HepG2 (cell line): ENCODE data around the gene NXN. TPM values are rescaled to one million over a fixed set of nuclear protein-coding genes. Genes with fewer than 3 reads are reported as not detected.
A peak's percentile ranks its signal among the peaks of the same experiment; 100 is the strongest.

Source experiments
- ATAC-seq: fragments of 200-7000 bp; cut with Tn5 transposase; 3 replicates; pipeline ENCODE4 v1.9.1; 2020; ENCODE audit warnings: mild to moderate bottlenecking, moderate library complexity
- Bru-seq: library from RNA; stranded (reverse); fragments of 400-500 nt; gene quantifications from one replicate; lab custom pipeline; 2021; lab: Mats Ljungman, UMichigan
- BruChase-seq, 2 experiments: library from RNA; stranded (reverse); fragments of 400-500 nt; gene quantifications; one replicate each; lab custom pipeline; 2021; lab: Mats Ljungman, UMichigan
- BruUV-seq: library from RNA; stranded (reverse); fragments of 400-500 nt; replicated peaks from 2 replicates; lab custom pipeline; 2021; lab: Mats Ljungman, UMichigan
- CTCF ChIA-PET: fragments of 300-600 bp; formaldehyde crosslinking; extraction: SDS; loops from one replicate; lab custom pipeline; 2021; ENCODE audit warnings: low total read pairs, inconsistent platforms, low intra/inter-chr PET ratio; lab: Yijun Ruan, JAX
- POLR2A ChIA-PET: fragments of 350-600 bp; sonication (Branson Sonifier 250); formaldehyde crosslinking; loops from one replicate; lab custom pipeline; 2020; ENCODE audit warnings: antibody characterized with exemption, inconsistent platforms; lab: Yijun Ruan, JAX
- DNase-seq: peaks from one replicate; pipeline ENCODE4 v3.0.0-alpha.2; 2015; ENCODE audit warnings: low spot score
- FAIRE-seq: peaks from 3 replicates; lab custom pipeline; 2011; peaks lifted over from hg19 to GRCh38; lab: Jason Lieb, UNC
- H2AFZ ChIP-seq: one replicate; pipeline ENCODE4 v1.6.1; 2011; ENCODE audit warnings: low read length, inconsistent platforms
- H3K27ac ChIP-seq: fragments of 300-600 bp; 3 replicates; pipeline ENCODE4 v1.8.0; 2011; ENCODE audit warnings: mixed run types, mild to moderate bottlenecking, mixed read lengths, low read length, inconsistent platforms; ENCODE audit not compliant: insufficient read depth; ENCODE audit errors: extremely low read length
- H3K27me3 ChIP-seq, 2 experiments: fragments of 200-600 bp in 1 of 2; 2 replicates in 1 of 2; 3 replicates in 1 of 2; pipeline versions ENCODE4 v1.6.0 to v1.8.0; 2011; ENCODE audit warnings: low read length in 2 of 2, mild to moderate bottlenecking in 2 of 2, moderate library complexity in 2 of 2, inconsistent platforms in 1 of 2; ENCODE audit not compliant: insufficient read depth in 2 of 2, control insufficient read depth in 1 of 2
- H3K36me3 ChIP-seq, 2 experiments: fragments of 200-600 bp in 1 of 2; replicated peaks in 1 of 2; 2 replicates in 1 of 2; 3 replicates in 1 of 2; pipeline versions ENCODE4 v1.5.1 to v1.8.0; 2011; ENCODE audit warnings: low read length in 2 of 2, inconsistent platforms in 1 of 2; ENCODE audit not compliant: insufficient read depth in 2 of 2, control insufficient read depth in 1 of 2
- H3K4me1 ChIP-seq: 2 replicates; pipeline ENCODE4 v1.5.1; 2012; ENCODE audit warnings: low read length, inconsistent platforms; ENCODE audit not compliant: insufficient read depth
- H3K4me2 ChIP-seq: 2 replicates; pipeline ENCODE4 v1.6.0; 2011; ENCODE audit warnings: low read depth, low read length, inconsistent platforms
- H3K4me3 ChIP-seq, 3 experiments: fragments of 200-600 bp in 1 of 3; sonication (generic), shearing (Covaris generic) in 1 of 3; replicated peaks in 1 of 3; 2 replicates each; pipeline ENCODE4 v1.5.1; 2011 to 2016; ENCODE audit warnings: low read length in 3 of 3, inconsistent platforms in 2 of 3, low read depth in 2 of 3, mild to moderate bottlenecking in 2 of 3, control low read depth in 1 of 3, mixed read lengths in 1 of 3; ENCODE audit not compliant: insufficient read depth in 1 of 3
- H3K79me2 ChIP-seq: one replicate; pipeline ENCODE4 v1.6.1; 2011; ENCODE audit warnings: low read length, inconsistent platforms; ENCODE audit not compliant: insufficient read depth
- H3K9ac ChIP-seq: 2 replicates; pipeline ENCODE4 v1.6.0; 2011; ENCODE audit warnings: mild to moderate bottlenecking, low read depth, low read length, inconsistent platforms; ENCODE audit not compliant: insufficient read depth
- H3K9me3 ChIP-seq: 2 replicates; pipeline ENCODE4 v1.5.1; 2012; ENCODE audit warnings: mild to moderate bottlenecking, low read length
- H4K20me1 ChIP-seq: 2 replicates; pipeline ENCODE4 v1.6.0; 2011; ENCODE audit warnings: inconsistent platforms, mild to moderate bottlenecking, low read length, moderate library complexity; ENCODE audit not compliant: insufficient read depth
- HNRNPK ChIP-seq: fragments of 200-400 bp; formaldehyde crosslinking; IDR thresholded peaks from 2 replicates; pipeline ENCODE4 v1.6.1; 2018; ENCODE audit warnings: low read length, low read depth, moderate library complexity, mild to moderate bottlenecking; ENCODE audit not compliant: poor library complexity, severe bottlenecking
- SRSF9 ChIP-seq: fragments of 200-400 bp; formaldehyde crosslinking; IDR thresholded peaks from 2 replicates; pipeline ENCODE4 v1.6.1; 2018; ENCODE audit warnings: borderline replicate concordance, mild to moderate bottlenecking, low read depth, low read length; ENCODE audit not compliant: insufficient read depth, poor library complexity, severe bottlenecking
- TAF1 ChIP-seq: sonication (generic); formaldehyde crosslinking; IDR thresholded peaks from 2 replicates; pipeline ENCODE4 v1.4.0; 2020; ENCODE audit warnings: missing genetic modification reagents
- TFAP4 ChIP-seq: sonication (generic); IDR thresholded peaks from 2 replicates; pipeline ENCODE4 v1.6.1; 2016; ENCODE audit warnings: low read depth, borderline replicate concordance
- WGBS: methylation state at CpG from one replicate; pipeline ENCODE4 v1.1.6; 2017; ENCODE audit warnings: low lambda C conversion rate; 5-methylcytosine and 5-hydroxymethylcytosine counted together
- in situ Hi-C: cut with HindIII; loops from 2 replicates; pipeline ENCODE4 v1.10.0; 2017; ENCODE audit warnings: low pct_unique_long_range_greater_than_20kb; ENCODE audit not compliant: extremely low pct_ligation_motif_present
- intact Hi-C: fragments of 100-400 bp; cut with micrococcal nuclease; formaldehyde crosslinking; loops from one replicate; pipeline ENCODE4 v1.10.0; 2022; ENCODE audit not compliant: unreplicated experiment
- long read RNA-seq, 2 experiments: library from RNA in 1 of 2; library from polyadenylated mRNA in 1 of 2; stranded (forward) in 1 of 2; unstranded in 1 of 2; transcript quantifications; one replicate each; pipeline ENCODE4 v2.0.0, GENCODE V29; 2019 to 2022
- polyA minus RNA-seq, 3 experiments: library from RNA; depleted of rRNA, polyadenylated mRNA; stranded (reverse); fragments of >200 nt; gene quantifications; 2 replicates each; pipeline ENCODE4 v1.2.3, GENCODE V29; 2011; ENCODE audit warnings: low replicate concordance in 1 of 3
- polyA plus RNA-seq, 8 experiments: library from polyadenylated mRNA; depleted of rRNA in 3 of 8; stranded (reverse) in 7 of 8; unstranded in 1 of 8; fragments of >200 nt; fragmentation: Illumina TruSeq in 4 of 8; extraction: Trizol in 4 of 8; gene quantifications; 2 replicates each; pipeline versions ENCODE4 v1.2.1 to v1.2.3, GENCODE V29; 2011 to 2016; ENCODE audit warnings: low read depth in 4 of 8, missing spikeins in 1 of 8, mixed read lengths in 1 of 8; ENCODE audit not compliant: insufficient read depth in 1 of 8
- total RNA-seq, 5 experiments: library from RNA; depleted of rRNA; stranded (reverse); fragments of >200 nt; fragmentation: Illumina TruSeq; extraction: Trizol; gene quantifications; 2 replicates each; pipeline ENCODE4 v1.2.3, GENCODE V29; 2016; ENCODE audit warnings: low read depth in 1 of 5
- TF ChIP-seq, protein P1 (sequence below): sonication (generic); formaldehyde crosslinking; IDR thresholded peaks from one replicate; pipeline ENCODE4 v1.5.1; 2020; ENCODE audit warnings: mild to moderate bottlenecking, missing genetic modification reagents; ENCODE audit errors: not compliant biosample characterization

The NXN gene
- total RNA-seq (2016; rRNA removed; fragmentation: Illumina TruSeq; extraction: Trizol) (21.3 and 22.2 TPM in 2 replicates), polyA plus RNA-seq (2011; rRNA removed) (22.3 and 24.3 TPM in 2 replicates), polyA minus RNA-seq (2011; rRNA and poly(A)+ RNA removed; ENCODE audit: low replicate concordance) (9.8 and 67.1 TPM in 2 replicates), Bru-seq, nascent RNA (percentile 57 among the genes with signal in this experiment), BruChase-seq, experiment 1, labeled RNA remaining after a 6-hour chase (percentile 64 among the genes with signal in this experiment), BruChase-seq, experiment 2, labeled RNA remaining after a 2-hour chase (percentile 61 among the genes with signal in this experiment)
- total RNA-seq (2016; cell fraction: cytosol; rRNA removed; fragmentation: Illumina TruSeq; extraction: Trizol; ENCODE audit: low read depth): 13.3 and 13.9 TPM in 2 replicates
- 16.8 and 27.5 TPM in 2 replicates for total RNA-seq (2016; cell fraction: insoluble cytoplasmic fraction; rRNA removed; fragmentation: Illumina TruSeq; extraction: Trizol)
- total RNA-seq (2016; cell fraction: membrane; rRNA removed; fragmentation: Illumina TruSeq; extraction: Trizol): 21.1 and 21.3 TPM in 2 replicates
- 15.4 and 15.6 TPM in 2 replicates for total RNA-seq (2016; cell fraction: nucleus; rRNA removed; fragmentation: Illumina TruSeq; extraction: Trizol)
- 21.0 and 28.9 TPM in 2 replicates for polyA plus RNA-seq (2011; cell fraction: cytosol; rRNA removed)
- polyA plus RNA-seq (2011; cell fraction: nucleus; rRNA removed): 17.8 and 20.8 TPM in 2 replicates
- polyA plus RNA-seq (2012): 14.8 and 16.8 TPM in 2 replicates
- 11.0 and 11.8 TPM in 2 replicates for polyA plus RNA-seq (2016; cell fraction: cytosol; fragmentation: Illumina TruSeq; extraction: Trizol; ENCODE audit: low read depth)
- polyA plus RNA-seq (2016; cell fraction: insoluble cytoplasmic fraction; fragmentation: Illumina TruSeq; extraction: Trizol; ENCODE audit: low read depth): 23.0 and 33.6 TPM in 2 replicates
- polyA plus RNA-seq (2016; cell fraction: membrane; fragmentation: Illumina TruSeq; extraction: Trizol; ENCODE audit: low read depth): 21.3 and 21.9 TPM in 2 replicates
- 24.4 and 29.9 TPM in 2 replicates for polyA plus RNA-seq (2016; cell fraction: nucleus; fragmentation: Illumina TruSeq; extraction: Trizol; ENCODE audit: insufficient read depth, low read depth)
- polyA minus RNA-seq (2011; cell fraction: cytosol; rRNA and poly(A)+ RNA removed): 23.8 and 25.1 TPM in 2 replicates
- 16.8 and 18.4 TPM in 2 replicates for polyA minus RNA-seq (2011; cell fraction: nucleus; rRNA and poly(A)+ RNA removed)
- long read RNA-seq, experiment 1, partial matches to known transcripts: 2 of 13 reads
- long read RNA-seq, experiment 1, other reads (novel, unspliced or antisense): 8 of 13 reads
- long read RNA-seq, experiment 2, transcript NXN-201 (8 exons, 3,036 nt): major isoform, 54 of 106 reads
- long read RNA-seq, experiment 2, partial matches to known transcripts: 6 of 106 reads
- long read RNA-seq, experiment 2, other reads (novel, unspliced or antisense): 44 of 106 reads

DNA sequence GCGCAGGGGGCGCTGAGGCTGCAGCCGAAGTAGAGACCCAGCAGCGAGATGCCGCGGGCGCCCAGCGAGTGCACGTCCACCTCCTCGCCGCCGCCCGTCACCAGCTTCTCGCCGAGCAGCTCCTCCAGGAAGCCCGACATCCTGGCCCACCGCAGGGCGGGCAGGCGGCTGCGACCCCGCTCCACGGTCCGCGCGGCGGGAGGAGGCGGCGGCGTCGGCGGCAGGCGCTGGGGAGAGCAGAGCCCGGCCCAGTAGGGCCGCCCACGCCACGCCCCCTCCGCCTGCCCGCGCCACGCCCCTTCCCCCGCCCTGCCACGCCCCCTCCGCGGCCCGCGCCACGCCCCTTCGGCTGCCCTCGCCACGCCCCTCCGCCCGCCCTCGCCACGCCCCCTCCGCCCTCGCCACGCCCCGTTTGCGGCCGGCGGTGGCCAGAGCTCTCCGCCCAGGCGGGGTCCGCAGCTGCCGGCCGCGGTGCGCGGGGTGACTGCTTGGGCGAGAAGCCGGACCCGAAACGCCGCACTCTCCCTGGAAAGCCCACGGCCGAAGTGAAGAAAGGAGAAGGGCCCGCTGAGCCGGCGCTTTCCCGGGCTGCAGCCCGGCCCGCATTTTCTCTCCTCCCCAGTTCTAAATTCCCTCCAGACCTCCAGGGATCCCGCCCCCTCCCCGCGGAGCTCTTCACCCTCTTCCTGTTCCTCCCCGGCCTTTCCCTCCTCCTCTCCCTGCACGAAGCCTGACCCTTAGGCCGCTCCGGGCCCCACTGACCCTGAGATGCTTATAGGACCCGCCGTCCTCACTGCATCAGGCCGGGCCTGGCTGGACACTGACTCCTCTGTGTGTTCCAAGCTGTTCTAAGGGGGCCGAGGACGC is at the start of gene NXN:
TSS of gene NXN (minus strand) at position 238 of the 867 bp plus-strand sequence.
- peak; percentile 47 for DNase-seq
- H3K9me3 ChIP-seq: no peaks in the 10 kb centered on the region
- intact Hi-C loops: loop anchor here (2.0 to 5.0 kb wide), 2 partner anchors 42 to 185 kb away; no protein-coding TSS in a partner anchor
- ChIA-PET CTCF (interaction anchor here (2.2 to 2.4 kb wide), 2 partner anchors 100 to 185 kb away, joined by 10 to 13 read pairs; no protein-coding TSS in a partner anchor), POLR2A (interaction anchor here (0.7 to 3.1 kb wide), 20 partner anchors 17 to 627 kb away, joined by 3 to 27 read pairs (median 5); partner anchors contain the start of genes GEMIN4, GLOD4, MRM3 and RPH3AL)
- H4K20me1 ChIP-seq: no peaks in the 10 kb centered on the region
- H3K4me3 ChIP-seq: peak within 1 kb of the TSS; percentile 67 to 85 (median 80)
- peaks cover 36% of the 10 kb centered on the region for H3K79me2 ChIP-seq
- WGBS: under 1% methylated on average over 29 of the region's 94 CpGs
- no peaks in the 10 kb centered on the region for H3K27me3 ChIP-seq
- ATAC-seq: peak; percentile 73
- in situ Hi-C loops: loop anchor here (5.0 kb wide), 2 partner anchors 97 to 197 kb away; partner anchors contain the start of genes GLOD4 and MRM3
- H3K27ac ChIP-seq: peak within 1 kb of the TSS; percentile 71
- H3K36me3 ChIP-seq: no peaks in the 10 kb centered on the region
- peak within 1 kb of the TSS; percentile 86 for H3K4me2 ChIP-seq
- H3K9ac ChIP-seq: peak within 1 kb of the TSS; percentile 74
- peaks cover 57% of the 10 kb centered on the region for H3K4me1 ChIP-seq
- H2AFZ ChIP-seq: no peak within 1 kb of the TSS
- BruUV-seq: no TSS peak
- FAIRE-seq: no peak
- TF ChIP-seq TAF1 (CRISPR knock-in tag) (peak; percentile 64), TFAP4 (peak; percentile 26; the same call in 1 of the 2 replicates), SRSF9 (no peak), HNRNPK (peak; percentile 10)
- TF ChIP-seq, protein P1, sequence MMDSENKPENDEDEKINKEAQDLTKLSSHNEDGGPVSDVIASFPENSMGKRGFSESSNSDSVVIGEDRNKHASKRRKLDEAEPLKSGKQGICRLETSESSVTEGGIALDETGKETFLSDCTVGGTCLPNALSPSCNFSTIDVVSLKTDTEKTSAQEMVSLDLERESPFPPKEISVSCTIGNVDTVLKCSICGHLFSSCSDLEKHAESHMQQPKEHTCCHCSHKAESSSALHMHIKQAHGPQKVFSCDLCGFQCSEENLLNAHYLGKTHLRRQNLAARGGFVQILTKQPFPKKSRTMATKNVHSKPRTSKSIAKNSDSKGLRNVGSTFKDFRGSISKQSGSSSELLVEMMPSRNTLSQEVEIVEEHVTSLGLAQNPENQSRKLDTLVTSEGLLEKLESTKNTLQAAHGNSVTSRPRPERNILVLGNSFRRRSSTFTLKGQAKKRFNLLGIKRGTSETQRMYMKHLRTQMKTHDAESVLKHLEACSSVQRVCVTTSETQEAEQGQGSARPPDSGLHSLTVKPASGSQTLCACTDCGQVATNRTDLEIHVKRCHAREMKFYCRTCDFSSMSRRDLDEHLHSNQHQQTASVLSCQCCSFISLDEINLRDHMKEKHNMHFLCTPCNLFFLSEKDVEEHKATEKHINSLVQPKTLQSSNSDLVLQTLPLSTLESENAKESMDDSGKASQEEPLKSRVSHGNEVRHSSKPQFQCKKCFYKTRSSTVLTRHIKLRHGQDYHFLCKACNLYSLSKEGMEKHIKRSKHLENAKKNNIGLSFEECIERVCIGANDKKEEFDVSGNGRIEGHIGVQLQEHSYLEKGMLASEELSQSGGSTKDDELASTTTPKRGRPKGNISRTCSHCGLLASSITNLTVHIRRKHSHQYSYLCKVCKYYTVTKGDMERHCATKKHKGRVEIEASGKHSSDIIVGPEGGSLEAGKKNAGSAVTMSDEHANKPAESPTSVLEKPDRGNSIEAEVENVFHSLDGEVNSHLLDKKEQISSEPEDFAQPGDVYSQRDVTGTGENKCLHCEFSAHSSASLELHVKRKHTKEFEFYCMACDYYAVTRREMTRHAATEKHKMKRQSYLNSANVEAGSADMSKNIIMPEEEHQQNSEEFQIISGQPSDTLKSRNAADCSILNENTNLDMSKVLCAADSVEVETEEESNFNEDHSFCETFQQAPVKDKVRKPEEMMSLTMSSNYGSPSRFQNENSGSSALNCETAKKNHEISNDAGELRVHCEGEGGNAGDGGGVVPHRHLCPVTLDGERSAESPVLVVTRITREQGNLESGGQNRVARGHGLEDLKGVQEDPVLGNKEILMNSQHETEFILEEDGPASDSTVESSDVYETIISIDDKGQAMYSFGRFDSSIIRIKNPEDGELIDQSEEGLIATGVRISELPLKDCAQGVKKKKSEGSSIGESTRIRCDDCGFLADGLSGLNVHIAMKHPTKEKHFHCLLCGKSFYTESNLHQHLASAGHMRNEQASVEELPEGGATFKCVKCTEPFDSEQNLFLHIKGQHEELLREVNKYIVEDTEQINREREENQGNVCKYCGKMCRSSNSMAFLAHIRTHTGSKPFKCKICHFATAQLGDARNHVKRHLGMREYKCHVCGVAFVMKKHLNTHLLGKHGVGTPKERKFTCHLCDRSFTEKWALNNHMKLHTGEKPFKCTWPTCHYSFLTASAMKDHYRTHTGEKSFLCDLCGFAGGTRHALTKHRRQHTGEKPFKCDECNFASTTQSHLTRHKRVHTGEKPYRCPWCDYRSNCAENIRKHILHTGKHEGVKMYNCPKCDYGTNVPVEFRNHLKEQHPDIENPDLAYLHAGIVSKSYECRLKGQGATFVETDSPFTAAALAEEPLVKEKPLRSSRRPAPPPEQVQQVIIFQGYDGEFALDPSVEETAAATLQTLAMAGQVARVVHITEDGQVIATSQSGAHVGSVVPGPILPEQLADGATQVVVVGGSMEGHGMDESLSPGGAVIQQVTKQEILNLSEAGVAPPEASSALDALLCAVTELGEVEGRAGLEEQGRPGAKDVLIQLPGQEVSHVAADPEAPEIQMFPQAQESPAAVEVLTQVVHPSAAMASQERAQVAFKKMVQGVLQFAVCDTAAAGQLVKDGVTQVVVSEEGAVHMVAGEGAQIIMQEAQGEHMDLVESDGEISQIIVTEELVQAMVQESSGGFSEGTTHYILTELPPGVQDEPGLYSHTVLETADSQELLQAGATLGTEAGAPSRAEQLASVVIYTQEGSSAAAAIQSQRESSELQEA (CRISPR knock-in tag): no peak
